K562 (cell line): ENCODE results near the gene WDR1. TPM values are rescaled to one million over a fixed set of nuclear protein-coding genes. Genes with fewer than 3 reads are reported as not detected.

ENCODE experiments used
- ATAC-seq: fragments of 200-7000 bp; cut with Tn5 transposase; 3 replicates; pipeline ENCODE4 v1.9.1; 2020; ENCODE audit warnings: moderate library complexity
- BruUV-seq: library from RNA; stranded (reverse); fragments of 400-500 nt; replicated peaks from 2 replicates; lab custom pipeline; 2021; lab: Mats Ljungman, UMichigan
- CTCF ChIA-PET: fragments of 300-600 bp; formaldehyde crosslinking; extraction: SDS; loops from one replicate; lab custom pipeline; 2021; ENCODE audit warnings: low intra/inter-chr PET ratio; lab: Yijun Ruan, JAX
- POLR2A ChIA-PET: fragments of 300-600, 350-650 bp; sonication (Branson Sonifier 250); formaldehyde crosslinking; extraction: SDS; loops from one replicate; lab custom pipeline; 2021; ENCODE audit warnings: antibody characterized with exemption, inconsistent platforms; lab: Yijun Ruan, JAX
- DNase-seq, 4 experiments: peaks; one replicate each; pipeline versions ENCODE4 v3.0.0 to v3.0.0-alpha.2; 2011 to 2018; ENCODE audit warnings: low spot score in 3 of 4, mixed read lengths in 3 of 4; ENCODE audit errors: extremely low read depth in 1 of 4
- FAIRE-seq: peaks from 2 replicates; lab custom pipeline; 2011; peaks lifted over from hg19 to GRCh38; lab: Jason Lieb, UNC
- H2AFZ ChIP-seq: 2 replicates; pipeline ENCODE4 v1.6.0; 2011; ENCODE audit warnings: low read depth, low read length, control low read depth, inconsistent platforms
- H3K27ac ChIP-seq: fragments of 200-600 bp; 3 replicates; pipeline ENCODE4 v1.8.0; 2011; ENCODE audit warnings: low read depth, mild to moderate bottlenecking, control low read depth, inconsistent platforms, low read length, moderate library complexity, mixed read lengths; ENCODE audit errors: extremely low read depth
- H3K27me3 ChIP-seq, 2 experiments: fragments of 300-600 bp in 1 of 2; 2 replicates in 1 of 2; 3 replicates in 1 of 2; pipeline versions ENCODE4 v1.6.0 to v1.8.0; 2011; ENCODE audit warnings: inconsistent platforms in 2 of 2, low read length in 2 of 2, mild to moderate bottlenecking in 1 of 2, mixed read lengths in 1 of 2, moderate library complexity in 1 of 2; ENCODE audit not compliant: control insufficient read depth in 2 of 2, insufficient read depth in 2 of 2
- H3K36me3 ChIP-seq: fragments of 300-600 bp; 3 replicates; pipeline ENCODE4 v1.8.0; 2011; ENCODE audit warnings: mild to moderate bottlenecking, low read length, inconsistent platforms; ENCODE audit not compliant: control insufficient read depth, insufficient read depth
- H3K4me1 ChIP-seq, 2 experiments: fragments of 200-600 bp in 1 of 2; replicated peaks in 1 of 2; 2 replicates in 1 of 2; 3 replicates in 1 of 2; pipeline versions ENCODE4 v1.5.1 to v1.8.0; 2011; ENCODE audit warnings: inconsistent platforms in 2 of 2, low read length in 2 of 2, mild to moderate bottlenecking in 1 of 2, mixed read lengths in 1 of 2, moderate library complexity in 1 of 2; ENCODE audit not compliant: control insufficient read depth in 2 of 2, insufficient read depth in 2 of 2
- H3K4me2 ChIP-seq: 2 replicates; pipeline ENCODE4 v1.6.1; 2011; ENCODE audit warnings: low read length, control low read depth, inconsistent platforms, mixed read lengths; ENCODE audit not compliant: insufficient read depth
- H3K4me3 ChIP-seq: fragments of 200-600 bp; sonication (generic), shearing (Covaris generic); 2 replicates; pipeline ENCODE4 v1.5.1; 2016; ENCODE audit warnings: control low read depth, inconsistent platforms
- H3K79me2 ChIP-seq: fragments of 200-600 bp; 3 replicates; pipeline ENCODE4 v1.8.0; 2011; ENCODE audit warnings: low read length, inconsistent platforms; ENCODE audit not compliant: control insufficient read depth, insufficient read depth
- H3K9ac ChIP-seq, 2 experiments: 2 replicates each; pipeline versions ENCODE4 v1.6.0 to v1.6.1; 2011; ENCODE audit warnings: low read depth in 2 of 2, low read length in 2 of 2, control low read depth in 1 of 2, inconsistent platforms in 1 of 2, mild to moderate bottlenecking in 1 of 2, mixed read lengths in 1 of 2; ENCODE audit not compliant: insufficient read depth in 1 of 2
- H3K9me1 ChIP-seq: one replicate; pipeline ENCODE4 v1.6.0; 2011; ENCODE audit warnings: inconsistent platforms, mild to moderate bottlenecking, low read length, moderate library complexity; ENCODE audit not compliant: control insufficient read depth, insufficient read depth
- H3K9me3 ChIP-seq: replicated peaks from 2 replicates; pipeline ENCODE4 v1.5.1; 2011; ENCODE audit warnings: low read depth, low read length, inconsistent platforms; ENCODE audit not compliant: control insufficient read depth, insufficient read depth
- H4K20me1 ChIP-seq: replicated peaks from 2 replicates; pipeline ENCODE4 v1.6.1; 2011; ENCODE audit warnings: low read length, inconsistent platforms, mixed read lengths; ENCODE audit not compliant: control insufficient read depth, insufficient read depth
- HDAC2 ChIP-seq: fragments of 450-650 bp; IDR thresholded peaks from 2 replicates; pipeline ENCODE4 v1.6.1; 2016; ENCODE audit warnings: mild to moderate bottlenecking
- SMARCB1 ChIP-seq: IDR thresholded peaks from 2 replicates; pipeline ENCODE4 v1.6.1; 2011; ENCODE audit warnings: improper control_type of control experiment, low read depth; ENCODE audit not compliant: insufficient read length
- TEAD2 ChIP-seq: fragments of 450-650 bp; IDR thresholded peaks from 2 replicates; pipeline ENCODE4 v1.6.1; 2016; ENCODE audit warnings: missing genetic modification characterization, control low read depth, missing compliant biosample characterization
- ZFP1 ChIP-seq: fragments of 450-650 bp; formaldehyde crosslinking; IDR thresholded peaks from 2 replicates; pipeline ENCODE4 v1.4.0; 2020; ENCODE audit warnings: mild to moderate bottlenecking, mixed read lengths
- ZNF311 ChIP-seq: fragments of 250-450 bp; sonication (Bioruptor Pico); IDR thresholded peaks from 2 replicates; pipeline ENCODE4 v1.4.0; 2020; ENCODE audit warnings: mild to moderate bottlenecking, moderate library complexity
- WGBS: fragments of 100-300 bp; shearing (Covaris generic); methylation state at CpG from one replicate; pipeline ENCODE4 v1.1.6; 2016; ENCODE audit warnings: low coverage, mixed read lengths; ENCODE audit not compliant: insufficient coverage; ENCODE audit errors: missing lambda C conversion rate; 5-methylcytosine and 5-hydroxymethylcytosine counted together
- in situ Hi-C: fragments of 300-500 bp; cut with MboI; formaldehyde crosslinking; loops from 4 replicates; pipeline ENCODE4 v1.15.0; 2018; ENCODE audit warnings: inconsistent platforms, mixed read lengths
- intact Hi-C: fragments of 100-400 bp; cut with micrococcal nuclease; formaldehyde crosslinking; loops from 2 replicates; pipeline ENCODE4 v1.14.2; 2022
- polyA plus RNA-seq, 8 experiments: library from polyadenylated mRNA; depleted of rRNA in 4 of 8; stranded (reverse) in 5 of 8; unstranded in 3 of 8; fragments of >200 nt; fragmentation: Nextera tagmentation in 2 of 8; fragmentation: Illumina TruSeq in 1 of 8; extraction: Ambion mirVana in 2 of 8; extraction: Trizol in 1 of 8; gene quantifications; 2 replicates each; pipeline versions ENCODE4 v1.2.1 to v1.2.3, GENCODE V29; 2011 to 2014; ENCODE audit warnings: inconsistent platforms in 1 of 8, missing spikeins in 1 of 8
- total RNA-seq, 7 experiments: library from RNA; depleted of rRNA in 6 of 7; stranded (reverse); fragments of >200 nt in 6 of 7; fragmentation: Illumina TruSeq in 2 of 7; extraction: Trizol in 2 of 7; gene quantifications; 2 replicates each; pipeline versions ENCODE4 v1.2.1 to v1.2.3, GENCODE V29; 2011 to 2021; ENCODE audit warnings: low replicate concordance in 1 of 7
- TF ChIP-seq, protein P1 (sequence below), 2 experiments: fragments of 450-650 bp in 1 of 2; sonication (generic) in 1 of 2; formaldehyde crosslinking in 1 of 2; IDR thresholded peaks in 1 of 2; conservative IDR thresholded peaks in 1 of 2; 2 replicates each; pipeline versions ENCODE4 v1.6.1 to v1.8.1; 2016 to 2023; ENCODE audit warnings: mild to moderate bottlenecking in 2 of 2, moderate library complexity in 2 of 2, inconsistent platforms in 1 of 2, missing genetic modification reagents in 1 of 2
- TF ChIP-seq, protein P2 (sequence below): fragments of 450-650 bp; IDR thresholded peaks from 2 replicates; pipeline ENCODE4 v1.6.1; 2017; ENCODE audit warnings: mild to moderate bottlenecking, moderate library complexity
- TF ChIP-seq, protein P3 (sequence below): sonication (generic); IDR thresholded peaks from 2 replicates; pipeline ENCODE4 v1.6.1; 2016
- TF ChIP-seq, protein P4 (sequence below): fragments of 250-450 bp; sonication (Bioruptor Pico); IDR thresholded peaks from 2 replicates; pipeline ENCODE4 v1.8.0; 2021; ENCODE audit warnings: borderline replicate concordance, mild to moderate bottlenecking, moderate library complexity; ENCODE audit not compliant: poor library complexity, severe bottlenecking

WDR1 gene
- total and polyA plus RNA-seq, 9 of the 15 experiments (the other 6 are each of a cell fraction or from before 2014, with no cell fraction given), result 16.1 to 213 (median 125) TPM

DNA sequence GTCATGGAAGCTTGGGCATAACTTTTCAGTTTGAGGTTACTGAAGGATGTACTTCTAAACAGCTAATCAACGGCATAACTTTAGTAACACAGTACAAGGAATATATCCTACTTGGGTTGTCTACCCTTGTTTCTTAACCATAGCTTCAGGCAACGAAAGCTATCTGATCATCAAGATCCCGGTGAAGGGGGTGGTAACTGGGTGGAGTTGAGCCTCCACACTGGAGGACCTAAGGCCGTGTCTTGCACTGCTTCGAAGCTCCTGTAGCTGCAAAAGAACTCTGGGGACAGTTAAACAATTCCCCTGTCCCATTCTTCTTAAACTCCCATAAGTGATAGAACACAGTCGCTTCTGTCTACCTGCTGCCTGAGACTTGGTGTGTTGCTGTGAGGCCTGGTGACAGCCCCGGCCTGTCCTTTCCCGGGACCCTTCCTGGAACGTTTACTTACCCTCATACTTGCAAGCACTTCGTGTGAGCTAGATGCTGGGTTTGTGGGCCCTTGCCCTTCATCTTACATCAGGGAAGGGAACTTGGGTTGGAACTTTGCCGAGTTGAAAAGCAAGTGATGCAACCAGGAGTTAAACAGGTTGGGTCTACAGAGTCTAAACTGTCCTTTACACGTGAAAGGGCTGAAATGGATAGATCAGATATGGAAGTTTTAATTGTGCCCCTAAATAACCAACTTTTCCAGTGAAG, 5.8 kb upstream of the WDR1 start (continued):
- TF ChIP-seq HDAC2, result no peak
- no peak for TF ChIP-seq ZNF311 (CRISPR knock-in tag)
- TF ChIP-seq SMARCB1, result no peak
- TF ChIP-seq, protein P1, sequence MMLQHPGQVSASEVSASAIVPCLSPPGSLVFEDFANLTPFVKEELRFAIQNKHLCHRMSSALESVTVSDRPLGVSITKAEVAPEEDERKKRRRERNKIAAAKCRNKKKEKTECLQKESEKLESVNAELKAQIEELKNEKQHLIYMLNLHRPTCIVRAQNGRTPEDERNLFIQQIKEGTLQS (IDR thresholded peaks at IDR 0.05), result 0 out of 2 replicates have a peak, but pooled peaks have one; percentile 18
- TF ChIP-seq, protein P1 (CRISPR knock-in tag; conservative IDR thresholded peaks at IDR 0.05), result no peak
- TF ChIP-seq TEAD2, result no peak
- TF ChIP-seq ZFP1, result no peak

DNA sequence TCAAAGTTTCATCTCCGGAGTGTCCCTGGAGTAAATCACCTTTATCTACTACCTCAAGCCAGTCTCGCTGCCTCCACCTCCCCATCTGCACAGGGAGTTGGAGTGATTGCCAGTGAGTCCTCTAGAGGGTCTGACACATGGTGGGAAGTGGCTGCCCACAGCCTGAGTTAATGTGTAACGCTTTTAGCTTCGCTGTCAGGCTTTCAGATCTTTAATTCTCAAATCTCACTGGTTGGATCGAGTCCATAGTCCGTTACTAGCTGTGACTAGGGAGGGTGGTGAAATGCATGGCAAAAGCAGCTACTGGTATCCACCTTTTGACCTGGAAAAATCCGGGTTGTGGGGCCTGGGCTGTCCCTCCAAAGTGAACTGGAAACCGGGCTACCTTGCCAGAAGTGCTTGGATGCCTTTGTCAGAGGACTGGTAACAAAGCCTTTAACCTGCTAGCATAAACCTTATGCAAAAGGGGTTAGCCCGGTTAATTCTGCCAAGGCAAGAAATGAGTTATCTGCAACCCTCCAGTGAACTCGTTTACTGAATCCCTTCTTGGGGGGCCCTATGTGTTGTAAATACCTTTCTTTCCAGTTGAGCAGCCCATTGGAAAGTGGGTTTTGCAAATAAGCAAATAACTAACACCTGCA, 5.1 kb upstream of the WDR1 start:
- TF ChIP-seq, protein P2, sequence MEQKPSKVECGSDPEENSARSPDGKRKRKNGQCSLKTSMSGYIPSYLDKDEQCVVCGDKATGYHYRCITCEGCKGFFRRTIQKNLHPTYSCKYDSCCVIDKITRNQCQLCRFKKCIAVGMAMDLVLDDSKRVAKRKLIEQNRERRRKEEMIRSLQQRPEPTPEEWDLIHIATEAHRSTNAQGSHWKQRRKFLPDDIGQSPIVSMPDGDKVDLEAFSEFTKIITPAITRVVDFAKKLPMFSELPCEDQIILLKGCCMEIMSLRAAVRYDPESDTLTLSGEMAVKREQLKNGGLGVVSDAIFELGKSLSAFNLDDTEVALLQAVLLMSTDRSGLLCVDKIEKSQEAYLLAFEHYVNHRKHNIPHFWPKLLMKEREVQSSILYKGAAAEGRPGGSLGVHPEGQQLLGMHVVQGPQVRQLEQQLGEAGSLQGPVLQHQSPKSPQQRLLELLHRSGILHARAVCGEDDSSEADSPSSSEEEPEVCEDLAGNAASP, result no peak
- TF ChIP-seq, protein P3, sequence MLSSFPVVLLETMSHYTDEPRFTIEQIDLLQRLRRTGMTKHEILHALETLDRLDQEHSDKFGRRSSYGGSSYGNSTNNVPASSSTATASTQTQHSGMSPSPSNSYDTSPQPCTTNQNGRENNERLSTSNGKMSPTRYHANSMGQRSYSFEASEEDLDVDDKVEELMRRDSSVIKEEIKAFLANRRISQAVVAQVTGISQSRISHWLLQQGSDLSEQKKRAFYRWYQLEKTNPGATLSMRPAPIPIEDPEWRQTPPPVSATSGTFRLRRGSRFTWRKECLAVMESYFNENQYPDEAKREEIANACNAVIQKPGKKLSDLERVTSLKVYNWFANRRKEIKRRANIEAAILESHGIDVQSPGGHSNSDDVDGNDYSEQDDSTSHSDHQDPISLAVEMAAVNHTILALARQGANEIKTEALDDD, result peak; percentile 75
- TF ChIP-seq, protein P4, sequence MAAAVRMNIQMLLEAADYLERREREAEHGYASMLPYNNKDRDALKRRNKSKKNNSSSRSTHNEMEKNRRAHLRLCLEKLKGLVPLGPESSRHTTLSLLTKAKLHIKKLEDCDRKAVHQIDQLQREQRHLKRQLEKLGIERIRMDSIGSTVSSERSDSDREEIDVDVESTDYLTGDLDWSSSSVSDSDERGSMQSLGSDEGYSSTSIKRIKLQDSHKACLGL, result no peak
- Histone ChIP-seq H3K27ac (no peak overlapping the region), H3K4me3 (no peak overlapping the region), H2AFZ (0 out of 2 replicates have a peak overlapping the region, but pooled peaks have one; percentile 40), H3K9me1 (no peaks in the 10 kb centered on the region), H3K4me2 (no peak overlapping the region), H3K36me3 (no peaks in the 10 kb centered on the region), H4K20me1 (no peaks in the 10 kb centered on the region), H3K27me3 (peaks cover 3 to 9% of the 10 kb centered on the region in 2 experiments; a peak in 3 of 5 replicates), H3K4me1 (peaks cover 11 to 31% of the 10 kb centered on the region in 2 experiments; a peak in 4 of 5 replicates), H3K9ac (no peak overlapping the region), H3K9me3 (no peaks in the 10 kb centered on the region), H3K79me2 (peaks cover 9% of the 10 kb centered on the region; the same call in 2 of the 3 replicates)
- intact Hi-C loops, result no loop called here
- BruUV-seq, result no TSS peak
- ATAC-seq, result no peak
- CTCF ChIA-PET, result no interaction called here
- DNase-seq, result no peak
- POLR2A ChIA-PET, result interaction anchor here (0.7 to 7.3 kb wide), 9 partner anchors 11 to 411 kb away, joined by 3 to 216 read pairs (median 3); no protein-coding TSS in a partner anchor
- peak; percentile 19 for FAIRE-seq
- 31% methylated on average over 10 of the region's 10 CpGs for WGBS
- in situ Hi-C loops, result no loop called here
